Measurements from ENCODE around the gene SBK1.

DNA sequence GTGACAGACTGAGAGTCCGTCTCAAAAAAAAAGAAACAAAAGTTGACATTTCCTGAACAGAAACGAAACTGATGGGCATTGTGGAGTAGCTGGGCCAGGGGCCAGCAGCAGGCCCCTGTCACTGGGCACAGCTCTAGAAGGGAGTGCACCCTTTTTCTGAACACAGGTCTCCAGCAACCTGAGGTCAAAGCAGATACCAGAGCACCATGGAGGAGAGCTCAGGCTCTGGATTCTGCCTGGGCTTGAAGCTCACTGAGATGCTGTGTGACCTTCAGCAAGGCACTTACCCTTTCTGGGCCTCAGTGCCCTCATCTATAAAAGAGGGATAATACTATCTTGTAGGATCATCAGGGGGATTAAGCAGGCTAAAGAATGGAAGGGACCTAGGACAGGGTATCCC lies 5.0 kb downstream of the SBK1 start:
- TF ChIP-seq EZH2phosphoT487 (IDR thresholded peaks at IDR 0.05; ENCODE audit: low read length) (no peak), EZH2 (optimal IDR thresholded peaks at IDR 0.05; ENCODE audit: low read depth, low read length) (no peak)
- TF ChIP-seq, protein P1, sequence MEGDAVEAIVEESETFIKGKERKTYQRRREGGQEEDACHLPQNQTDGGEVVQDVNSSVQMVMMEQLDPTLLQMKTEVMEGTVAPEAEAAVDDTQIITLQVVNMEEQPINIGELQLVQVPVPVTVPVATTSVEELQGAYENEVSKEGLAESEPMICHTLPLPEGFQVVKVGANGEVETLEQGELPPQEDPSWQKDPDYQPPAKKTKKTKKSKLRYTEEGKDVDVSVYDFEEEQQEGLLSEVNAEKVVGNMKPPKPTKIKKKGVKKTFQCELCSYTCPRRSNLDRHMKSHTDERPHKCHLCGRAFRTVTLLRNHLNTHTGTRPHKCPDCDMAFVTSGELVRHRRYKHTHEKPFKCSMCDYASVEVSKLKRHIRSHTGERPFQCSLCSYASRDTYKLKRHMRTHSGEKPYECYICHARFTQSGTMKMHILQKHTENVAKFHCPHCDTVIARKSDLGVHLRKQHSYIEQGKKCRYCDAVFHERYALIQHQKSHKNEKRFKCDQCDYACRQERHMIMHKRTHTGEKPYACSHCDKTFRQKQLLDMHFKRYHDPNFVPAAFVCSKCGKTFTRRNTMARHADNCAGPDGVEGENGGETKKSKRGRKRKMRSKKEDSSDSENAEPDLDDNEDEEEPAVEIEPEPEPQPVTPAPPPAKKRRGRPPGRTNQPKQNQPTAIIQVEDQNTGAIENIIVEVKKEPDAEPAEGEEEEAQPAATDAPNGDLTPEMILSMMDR (IDR thresholded peaks at IDR 0.05; ENCODE audit: low read length): no peak

All from MM.1S (cell line).